A549 (cell line): Measurements from ENCODE around the gene C9orf152. TPM values are rescaled to one million over a fixed set of nuclear protein-coding genes. Genes with fewer than 3 reads are reported as not detected.

Experiments used
- ATAC-seq, 2 experiments: fragments of 200-7000 bp in 1 of 2; fragments of >200 bp in 1 of 2; cut with Nextera tagmentation in 1 of 2; cut with Tn5 transposase in 1 of 2; 3 replicates each; pipeline versions ENCODE4 v1.8.0 to v1.9.1; 2018 to 2020; ENCODE audit warnings: mild to moderate bottlenecking in 1 of 2, moderate library complexity in 1 of 2
- CTCF ChIA-PET: fragments of 300-600 bp; sonication (Branson Sonifier 250); formaldehyde crosslinking; extraction: SDS; loops from one replicate; lab custom pipeline; 2021; ENCODE audit warnings: antibody characterized with exemption, inconsistent platforms; lab: Yijun Ruan, JAX
- POLR2A ChIA-PET: fragments of 350-600 bp; formaldehyde crosslinking; extraction: SDS; loops from one replicate; lab custom pipeline; 2021; ENCODE audit warnings: antibody characterized with exemption, inconsistent platforms; lab: Yijun Ruan, JAX
- DNase-seq, 2 experiments: peaks; one replicate each; pipeline versions ENCODE4 v3.0.0 to v3.0.0-alpha.2; 2011 to 2016; ENCODE audit warnings: low read depth in 1 of 2, low spot score in 1 of 2
- FAIRE-seq: peaks from 2 replicates; lab custom pipeline; 2011; peaks lifted over from hg19 to GRCh38; lab: Jason Lieb, UNC
- H3K27ac ChIP-seq, 2 experiments: fragments of >200 bp; sonication (Bioruptor Twin); formaldehyde crosslinking; 3 replicates each; pipeline ENCODE4 v1.5.1; 2016 to 2017
- H3K4me1 ChIP-seq: fragments of >200 bp; sonication (Bioruptor Twin); formaldehyde crosslinking; 3 replicates; pipeline ENCODE4 v1.6.1; 2016
- H3K4me2 ChIP-seq: fragments of >200 bp; sonication (Bioruptor Twin); formaldehyde crosslinking; 3 replicates; pipeline ENCODE4 v1.6.1; 2016
- H3K4me3 ChIP-seq: fragments of >200 bp; sonication (Bioruptor Twin); formaldehyde crosslinking; 3 replicates; pipeline ENCODE4 v1.5.1; 2016
- H3K9me3 ChIP-seq: fragments of >200 bp; sonication (Bioruptor Twin); formaldehyde crosslinking; 3 replicates; pipeline ENCODE4 v1.6.1; 2016
- CBX8 ChIP-seq: fragments of 200-600 bp; sonication (generic); IDR thresholded peaks from 2 replicates; pipeline ENCODE4 v1.6.1; 2016
- CHD4 ChIP-seq: fragments of 200-600 bp; sonication (generic); IDR thresholded peaks from 2 replicates; pipeline ENCODE4 v1.6.1; 2016; ENCODE audit warnings: antibody characterized with exemption, mild to moderate bottlenecking, borderline replicate concordance
- E2F6 ChIP-seq: IDR thresholded peaks from 2 replicates; pipeline ENCODE4 v1.6.1; 2012; ENCODE audit warnings: low read depth, borderline replicate concordance
- FOSL2 ChIP-seq, 2 experiments: fragments of 450-650 bp in 1 of 2; fragments of >200 bp in 1 of 2; sonication (Bioruptor Twin) in 1 of 2; formaldehyde crosslinking; IDR thresholded peaks; 2 replicates each; pipeline versions ENCODE4 v1.5.0 to v1.6.1; 2016 to 2020; ENCODE audit warnings: mild to moderate bottlenecking in 1 of 2, moderate library complexity in 1 of 2
- HDAC2 ChIP-seq: fragments of 200-600 bp; sonication (generic); IDR thresholded peaks from 2 replicates; pipeline ENCODE4 v1.6.1; 2016
- HMGXB4 ChIP-seq: fragments of 250-450 bp; sonication (Bioruptor Pico); IDR thresholded peaks from 2 replicates; pipeline ENCODE4 v1.5.0; 2021; ENCODE audit warnings: mild to moderate bottlenecking, moderate library complexity, borderline replicate concordance
- HOXA7 ChIP-seq: fragments of 250-450 bp; sonication (Bioruptor Pico); IDR thresholded peaks from 2 replicates; pipeline ENCODE4 v1.5.0; 2020; ENCODE audit warnings: mild to moderate bottlenecking, moderate library complexity
- HOXB5 ChIP-seq: fragments of 250-450 bp; sonication (Bioruptor Pico); IDR thresholded peaks from 2 replicates; pipeline ENCODE4 v1.5.0; 2020; ENCODE audit warnings: mild to moderate bottlenecking, moderate library complexity
- JUN ChIP-seq, 2 experiments: fragments of >200 bp; sonication (Bioruptor Twin); formaldehyde crosslinking; IDR thresholded peaks; 2 replicates in 1 of 2; 3 replicates in 1 of 2; pipeline ENCODE4 v1.6.1; 2016 to 2017
- KDM1A ChIP-seq: fragments of 200-600 bp; sonication (generic); IDR thresholded peaks from 2 replicates; pipeline ENCODE4 v1.6.1; 2016; ENCODE audit warnings: low read depth, mild to moderate bottlenecking
- MYC ChIP-seq: IDR thresholded peaks from 2 replicates; pipeline ENCODE4 v1.6.1; 2012; ENCODE audit warnings: mild to moderate bottlenecking, inconsistent platforms, low read length, improper control_type of control experiment, borderline replicate concordance
- NR3C1 ChIP-seq: fragments of >200 bp; sonication (Bioruptor Twin); formaldehyde crosslinking; IDR thresholded peaks from 3 replicates; pipeline ENCODE4 v1.6.1; 2017
- PHF8 ChIP-seq: fragments of 200-600 bp; sonication (generic); IDR thresholded peaks from 2 replicates; pipeline ENCODE4 v1.6.1; 2016; ENCODE audit warnings: low read depth, mild to moderate bottlenecking, antibody characterized with exemption, moderate library complexity, borderline replicate concordance
- POLR2A ChIP-seq: IDR thresholded peaks from 2 replicates; pipeline ENCODE4 v1.6.1; 2012; ENCODE audit warnings: mild to moderate bottlenecking, low read length
- RARB ChIP-seq: fragments of 250-450 bp; sonication (Bioruptor Pico); IDR thresholded peaks from 2 replicates; pipeline ENCODE4 v1.8.0; 2021; ENCODE audit warnings: mild to moderate bottlenecking, moderate library complexity
- RNF2 ChIP-seq: fragments of 200-600 bp; sonication (generic); IDR thresholded peaks from 2 replicates; pipeline ENCODE4 v1.6.1; 2016; ENCODE audit warnings: low read depth, mild to moderate bottlenecking, antibody characterized with exemption, moderate library complexity, borderline replicate concordance
- SMC3 ChIP-seq: fragments of >200 bp; sonication (Bioruptor Twin); formaldehyde crosslinking; IDR thresholded peaks from 3 replicates; pipeline ENCODE4 v1.6.1; 2018; ENCODE audit warnings: inconsistent platforms
- ZNF302 ChIP-seq: fragments of 250-450 bp; sonication (Bioruptor Pico); IDR thresholded peaks from 2 replicates; pipeline ENCODE4 v1.9.0; 2021; ENCODE audit warnings: inconsistent platforms, mild to moderate bottlenecking, moderate library complexity
- ZSCAN20 ChIP-seq: fragments of 250-450 bp; sonication (Bioruptor Pico); IDR thresholded peaks from 2 replicates; pipeline ENCODE4 v1.8.0; 2022; ENCODE audit warnings: mild to moderate bottlenecking, moderate library complexity
- WGBS: methylation state at CpG from one replicate; pipeline ENCODE4 v1.1.6; 2017; ENCODE audit errors: missing lambda C conversion rate; 5-methylcytosine and 5-hydroxymethylcytosine counted together
- polyA plus RNA-seq, 4 experiments: library from polyadenylated mRNA; depleted of rRNA in 3 of 4; stranded (reverse); fragments of >200 nt; fragmentation: RNase III in 1 of 4; extraction: RNeasy Plus Mini Kit Qiagen cat#74134 plus additional on column Dnase treatment in 1 of 4; gene quantifications; 2 replicates in 3 of 4; 3 replicates in 1 of 4; pipeline ENCODE4 v1.2.3, GENCODE V29; 2011 to 2017
- TF ChIP-seq, protein P1 (sequence below): fragments of >200 bp; sonication (Bioruptor Twin); formaldehyde crosslinking; IDR thresholded peaks from 3 replicates; pipeline ENCODE4 v1.6.1; 2016
- TF ChIP-seq, protein P2 (sequence below): fragments of 200-600 bp; sonication (generic); IDR thresholded peaks from 2 replicates; pipeline ENCODE4 v1.6.1; 2016; ENCODE audit warnings: antibody characterized with exemption, mild to moderate bottlenecking, moderate library complexity

C9orf152 gene
- polyA plus RNA-seq, 2 of the 4 experiments (the other 2 are of a cell fraction) = 0.10 to 0.79 TPM

DNA sequence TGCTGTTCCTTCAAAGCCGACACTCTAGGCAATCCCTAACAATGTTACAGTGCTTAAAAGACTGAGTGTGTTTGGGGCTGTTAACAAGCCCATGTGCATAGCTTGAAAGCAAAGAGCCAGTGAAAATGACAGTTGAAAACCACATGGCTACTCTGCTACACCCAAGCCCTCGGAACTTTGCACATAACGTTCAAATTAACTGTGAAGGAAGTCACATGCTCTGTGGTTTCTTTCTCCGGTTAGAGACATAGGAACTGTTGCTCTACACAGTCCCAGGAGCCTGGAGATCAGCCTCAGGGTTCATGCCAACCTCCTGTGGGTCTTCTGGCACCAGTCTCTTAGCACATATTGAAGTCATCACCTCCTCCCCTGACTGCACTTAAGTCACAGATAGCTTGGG lies 51.1 kb downstream of the C9orf152 start:
- H3K9me3 ChIP-seq = no peaks in the 10 kb centered on the region
- no peak overlapping the region for H3K4me2 ChIP-seq
- 88% methylated on average over 4 of the region's 4 CpGs for WGBS
- H3K4me3 ChIP-seq = no peak overlapping the region
- H3K4me1 ChIP-seq = no peaks in the 10 kb centered on the region
- FAIRE-seq (no peak), ATAC-seq (no peak), DNase-seq (no peak)
- TF ChIP-seq ZNF302 (no peak), POLR2A (no peak), HDAC2 (no peak), HOXA7 (CRISPR knock-in tag) (no peak), HMGXB4 (CRISPR knock-in tag) (no peak), SMC3 (no peak), MYC (no peak), ZSCAN20 (no peak), PHF8 (no peak), FOSL2 (IDR thresholded peaks at IDR 0.05) (no peak), FOSL2 (CRISPR knock-in tag; IDR thresholded peaks at IDR 0.05) (no peak), RARB (no peak), JUN (IDR thresholded peaks at IDR 0.05) (no peak), CHD4 (no peak), CBX8 (no peak), NR3C1 (no peak)
- TF ChIP-seq, protein P1, sequence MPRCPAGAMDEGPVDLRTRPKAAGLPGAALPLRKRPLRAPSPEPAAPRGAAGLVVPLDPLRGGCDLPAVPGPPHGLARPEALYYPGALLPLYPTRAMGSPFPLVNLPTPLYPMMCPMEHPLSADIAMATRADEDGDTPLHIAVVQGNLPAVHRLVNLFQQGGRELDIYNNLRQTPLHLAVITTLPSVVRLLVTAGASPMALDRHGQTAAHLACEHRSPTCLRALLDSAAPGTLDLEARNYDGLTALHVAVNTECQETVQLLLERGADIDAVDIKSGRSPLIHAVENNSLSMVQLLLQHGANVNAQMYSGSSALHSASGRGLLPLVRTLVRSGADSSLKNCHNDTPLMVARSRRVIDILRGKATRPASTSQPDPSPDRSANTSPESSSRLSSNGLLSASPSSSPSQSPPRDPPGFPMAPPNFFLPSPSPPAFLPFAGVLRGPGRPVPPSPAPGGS = no peak
- no peak overlapping the region for H3K27ac ChIP-seq
- CTCF ChIA-PET = interaction anchor here (1.1 to 3.6 kb wide), 6 partner anchors 9 to 339 kb away, joined by 3 to 38 read pairs (median 3); no protein-coding TSS in a partner anchor
- POLR2A ChIA-PET = no interaction called here

DNA sequence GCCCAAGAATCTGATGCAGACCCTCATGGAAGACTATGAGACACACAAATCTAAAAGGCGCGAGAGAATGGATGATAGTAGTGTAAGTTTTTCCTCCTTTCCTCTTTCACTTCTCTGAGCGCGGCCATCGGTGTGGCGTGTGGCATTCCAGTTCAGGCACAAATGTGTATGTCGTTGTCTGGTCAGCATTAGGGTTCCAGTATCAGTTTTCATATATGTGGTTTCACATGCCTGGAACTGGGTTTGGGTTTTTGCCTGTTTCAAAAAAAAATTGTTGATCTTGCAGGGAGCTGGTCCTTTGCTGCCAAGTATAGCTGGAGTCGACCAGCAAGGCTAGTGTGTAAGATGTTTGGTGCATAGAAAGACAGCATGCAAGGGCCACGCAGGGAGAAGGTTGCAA lies 51.5 kb downstream of the C9orf152 start:
- Histone ChIP-seq H3K27ac (no peak overlapping the region), H3K9me3 (no peaks in the 10 kb centered on the region), H3K4me1 (no peaks in the 10 kb centered on the region), H3K4me2 (no peak overlapping the region), H3K4me3 (no peak overlapping the region)
- ChIA-PET POLR2A (no interaction called here), CTCF (interaction anchor here (1.1 to 3.6 kb wide), 5 partner anchors 97 to 338 kb away, joined by 3 to 38 read pairs (median 3); no protein-coding TSS in a partner anchor)
- DNase-seq = no peak
- ATAC-seq = no peak
- FAIRE-seq = no peak
- no peak for TF ChIP-seq FOSL2 (IDR thresholded peaks at IDR 0.05)
- TF ChIP-seq FOSL2 (CRISPR knock-in tag; IDR thresholded peaks at IDR 0.05) = no peak
- WGBS = 89% methylated on average over 9 of the region's 9 CpGs

GRCh38 chr9:110155751-110156150 lies 52.2 kb downstream of the C9orf152 start:
- Histone ChIP-seq H3K9me3 (no peaks in the 10 kb centered on the region), H3K4me2 (no peak overlapping the region), H3K4me1 (no peaks in the 10 kb centered on the region), H3K4me3 (no peak overlapping the region), H3K27ac (no peak overlapping the region)
- DNase-seq (no peak), ATAC-seq (no peak), FAIRE-seq (no peak)
- WGBS = 90% methylated on average over 3 of the region's 3 CpGs
- POLR2A ChIA-PET = no interaction called here
- TF ChIP-seq RNF2 (no peak), E2F6 (no peak), HOXB5 (CRISPR knock-in tag) (no peak), KDM1A (no peak), JUN (IDR thresholded peaks at IDR 0.05) (no peak), CHD4 (no peak)
- TF ChIP-seq, protein P2, sequence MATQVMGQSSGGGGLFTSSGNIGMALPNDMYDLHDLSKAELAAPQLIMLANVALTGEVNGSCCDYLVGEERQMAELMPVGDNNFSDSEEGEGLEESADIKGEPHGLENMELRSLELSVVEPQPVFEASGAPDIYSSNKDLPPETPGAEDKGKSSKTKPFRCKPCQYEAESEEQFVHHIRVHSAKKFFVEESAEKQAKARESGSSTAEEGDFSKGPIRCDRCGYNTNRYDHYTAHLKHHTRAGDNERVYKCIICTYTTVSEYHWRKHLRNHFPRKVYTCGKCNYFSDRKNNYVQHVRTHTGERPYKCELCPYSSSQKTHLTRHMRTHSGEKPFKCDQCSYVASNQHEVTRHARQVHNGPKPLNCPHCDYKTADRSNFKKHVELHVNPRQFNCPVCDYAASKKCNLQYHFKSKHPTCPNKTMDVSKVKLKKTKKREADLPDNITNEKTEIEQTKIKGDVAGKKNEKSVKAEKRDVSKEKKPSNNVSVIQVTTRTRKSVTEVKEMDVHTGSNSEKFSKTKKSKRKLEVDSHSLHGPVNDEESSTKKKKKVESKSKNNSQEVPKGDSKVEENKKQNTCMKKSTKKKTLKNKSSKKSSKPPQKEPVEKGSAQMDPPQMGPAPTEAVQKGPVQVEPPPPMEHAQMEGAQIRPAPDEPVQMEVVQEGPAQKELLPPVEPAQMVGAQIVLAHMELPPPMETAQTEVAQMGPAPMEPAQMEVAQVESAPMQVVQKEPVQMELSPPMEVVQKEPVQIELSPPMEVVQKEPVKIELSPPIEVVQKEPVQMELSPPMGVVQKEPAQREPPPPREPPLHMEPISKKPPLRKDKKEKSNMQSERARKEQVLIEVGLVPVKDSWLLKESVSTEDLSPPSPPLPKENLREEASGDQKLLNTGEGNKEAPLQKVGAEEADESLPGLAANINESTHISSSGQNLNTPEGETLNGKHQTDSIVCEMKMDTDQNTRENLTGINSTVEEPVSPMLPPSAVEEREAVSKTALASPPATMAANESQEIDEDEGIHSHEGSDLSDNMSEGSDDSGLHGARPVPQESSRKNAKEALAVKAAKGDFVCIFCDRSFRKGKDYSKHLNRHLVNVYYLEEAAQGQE = no peak
- CTCF ChIA-PET = interaction anchor here (1.1 to 3.6 kb wide), 2 partner anchors 242 to 252 kb away, joined by 3 to 38 read pairs; no protein-coding TSS in a partner anchor
